GM18505 (cell line): ENCODE results near the gene ZBTB32.
"Not testable (repeated sequence)": the region's sequence is repeated elsewhere in the genome, so short reads cannot be mapped to it uniquely, and the experiment has no call there.

ENCODE experiments used
- ATAC-seq: cut with Tn5 transposase; IDR thresholded peaks from one replicate; pipeline ENCODE4 v1.9.1; 2021; ENCODE audit not compliant: unreplicated experiment
- POLR2A ChIP-seq: IDR thresholded peaks from 4 replicates; pipeline ENCODE4 v1.6.1; 2011; ENCODE audit warnings: borderline replicate concordance; ENCODE audit not compliant: insufficient read depth, insufficient read length; ENCODE audit errors: extremely low read depth

ZBTB32 gene

GRCh38 chr19:35704218-35704617, at the start of gene ZBTB32:
TSS of gene ZBTB32 (plus strand) at chr19:35704558. CDS start at chr19:35714627, 10,069 bp downstream.
- TF ChIP-seq POLR2A, result no peak
- no peak for ATAC-seq

GRCh38 chr19:35654828-35655227, 49.5 kb upstream of the ZBTB32 start:
- not testable (repeated sequence) for ATAC-seq

GRCh38 chr19:35655600-35655999, 48.8 kb upstream of the ZBTB32 start:
- no peak for ATAC-seq
- no peak for TF ChIP-seq POLR2A

GRCh38 chr19:35656700-35657099, 47.7 kb upstream of the ZBTB32 start:
- no peak for TF ChIP-seq POLR2A
- ATAC-seq, result no peak

GRCh38 chr19:35657904-35658700, 46.3 kb upstream of the ZBTB32 start:
- no peak for TF ChIP-seq POLR2A
- no peak for ATAC-seq

GRCh38 chr19:35661995-35662340, 42.4 kb upstream of the ZBTB32 start:
- TF ChIP-seq POLR2A, result no peak
- no peak for ATAC-seq

- ATAC-seq, result no peak
- no peak for TF ChIP-seq POLR2A
Observed at GRCh38 chr19:35663981-35664380, 40.4 kb upstream of the ZBTB32 start.

- no peak for TF ChIP-seq POLR2A
- no peak for ATAC-seq
Observed at GRCh38 chr19:35665157-35665556, 39.2 kb upstream of the ZBTB32 start.

- no peak for ATAC-seq
- TF ChIP-seq POLR2A, result no peak
Observed at GRCh38 chr19:35665604-35666003, 38.8 kb upstream of the ZBTB32 start.

- no peak for ATAC-seq
- TF ChIP-seq POLR2A, result no peak
Observed at GRCh38 chr19:35666251-35666913, 38.0 kb upstream of the ZBTB32 start, which contains the start of gene UPK1A. TSS of gene UPK1A (plus strand) at chr19:35666517. CDS start at chr19:35666813, 296 bp downstream.

- no peak for ATAC-seq
- no peak for TF ChIP-seq POLR2A
Observed at GRCh38 chr19:35669566-35669965, 34.8 kb upstream of the ZBTB32 start.

- TF ChIP-seq POLR2A, result no peak
- ATAC-seq, result no peak
Observed at GRCh38 chr19:35669974-35670373, 34.4 kb upstream of the ZBTB32 start.

GRCh38 chr19:35670686-35671085, 33.7 kb upstream of the ZBTB32 start:
- TF ChIP-seq POLR2A, result no peak
- no peak for ATAC-seq

- no peak for ATAC-seq
- TF ChIP-seq POLR2A, result no peak
Observed at GRCh38 chr19:35671818-35672217, 32.5 kb upstream of the ZBTB32 start.
